GM18519 (cell line): ENCODE results near the gene COL4A6.
"Not testable (repeated sequence)": the region's sequence is repeated elsewhere in the genome, so short reads cannot be mapped to it uniquely, and the experiment has no call there.

ENCODE experiments used
- ATAC-seq: cut with Tn5 transposase; IDR thresholded peaks from one replicate; pipeline ENCODE4 v1.9.1; 2021; ENCODE audit warnings: mild to moderate bottlenecking, moderate library complexity; ENCODE audit not compliant: unreplicated experiment, low FRiP score

The COL4A6 gene

DNA sequence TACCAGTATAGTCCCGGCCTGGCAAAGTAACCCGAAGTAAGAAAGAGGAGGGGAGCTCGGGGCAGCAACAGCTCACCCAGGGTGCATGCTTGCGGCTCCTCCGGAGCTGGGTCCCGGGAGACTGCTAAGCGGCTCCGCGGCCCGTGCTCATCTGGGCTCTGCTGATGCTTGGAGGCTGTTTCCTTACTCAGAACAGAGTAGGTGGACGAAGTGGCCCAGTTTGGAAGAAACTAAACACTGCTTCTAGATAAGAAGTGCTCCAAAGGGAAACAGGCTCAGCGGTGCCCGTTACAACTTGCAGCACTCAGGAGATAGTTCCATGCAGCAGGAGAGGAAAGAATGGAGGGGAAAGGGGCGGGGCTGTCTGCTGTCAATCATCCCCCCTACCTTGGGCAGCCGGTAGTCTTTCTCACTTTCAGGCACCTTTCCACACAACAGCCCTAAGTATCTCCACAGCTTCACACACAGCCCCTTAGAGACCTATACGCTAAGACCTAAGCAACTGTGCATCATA lies at the start of gene COL4A6:
COL4A6 (minus strand) TSS at position 313 of the 514 bp plus-strand sequence; CDS start at position 87, 226 bp downstream.
- ATAC-seq: no peak

DNA sequence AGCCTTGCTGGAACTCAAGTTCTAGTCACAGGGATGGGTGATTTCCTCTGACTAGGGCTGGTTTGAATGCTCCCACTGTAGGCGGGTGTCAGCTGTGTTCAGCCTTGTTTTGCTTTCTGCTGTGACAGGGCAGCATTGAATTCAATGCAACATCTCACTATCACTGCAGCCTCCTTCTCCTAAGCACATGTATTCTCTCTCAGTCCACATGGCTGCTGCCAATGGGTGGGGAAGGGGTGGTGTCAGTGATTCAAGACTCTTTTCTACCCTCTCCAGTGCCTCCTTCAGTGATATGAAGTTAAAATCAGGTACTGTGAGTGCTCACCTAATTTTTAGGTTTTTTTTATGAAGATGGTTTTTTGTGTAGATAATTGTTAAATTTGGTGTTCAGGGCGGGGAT lies 47.7 kb upstream of the COL4A6 start:
- no peak for ATAC-seq

DNA sequence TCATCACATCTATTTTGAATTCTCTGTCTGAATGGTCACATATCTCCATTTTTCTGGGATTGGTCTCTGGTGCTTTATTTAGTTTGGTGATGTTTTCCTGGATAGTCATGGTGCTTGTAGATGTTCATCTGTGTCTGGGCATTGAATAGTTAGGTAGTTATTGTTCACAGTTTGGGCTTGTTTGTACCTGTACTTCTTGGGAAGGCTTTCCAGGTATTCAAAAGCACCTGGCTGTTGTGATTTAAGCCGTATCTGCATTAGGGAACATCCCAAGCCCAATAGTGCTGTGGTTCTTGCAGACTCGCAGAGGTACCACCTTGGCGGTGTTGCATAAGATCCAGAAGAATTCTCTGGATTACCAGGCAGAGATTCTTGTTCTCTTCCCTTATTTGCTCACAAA lies 46.0 kb upstream of the COL4A6 start:
- ATAC-seq: no peak

DNA sequence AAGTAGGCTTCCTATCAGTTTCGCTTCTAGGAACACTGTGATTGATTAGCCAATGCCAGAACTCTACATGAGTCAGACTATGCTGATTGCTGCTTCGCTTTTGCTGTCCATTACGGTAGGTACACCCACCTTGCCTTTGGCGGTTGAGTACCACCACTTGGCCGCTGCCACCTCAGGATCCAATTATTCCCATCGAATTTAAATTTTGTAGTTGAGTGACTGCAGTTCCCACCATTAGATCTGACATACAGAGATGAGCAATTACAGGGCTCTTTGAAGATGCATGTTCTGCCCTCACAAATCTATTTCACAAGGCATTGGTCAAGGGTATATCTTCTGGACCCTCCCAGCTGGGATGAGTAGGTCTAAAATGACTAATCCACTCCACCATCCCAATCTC lies 43.3 kb upstream of the COL4A6 start:
- not testable (repeated sequence) for ATAC-seq

DNA sequence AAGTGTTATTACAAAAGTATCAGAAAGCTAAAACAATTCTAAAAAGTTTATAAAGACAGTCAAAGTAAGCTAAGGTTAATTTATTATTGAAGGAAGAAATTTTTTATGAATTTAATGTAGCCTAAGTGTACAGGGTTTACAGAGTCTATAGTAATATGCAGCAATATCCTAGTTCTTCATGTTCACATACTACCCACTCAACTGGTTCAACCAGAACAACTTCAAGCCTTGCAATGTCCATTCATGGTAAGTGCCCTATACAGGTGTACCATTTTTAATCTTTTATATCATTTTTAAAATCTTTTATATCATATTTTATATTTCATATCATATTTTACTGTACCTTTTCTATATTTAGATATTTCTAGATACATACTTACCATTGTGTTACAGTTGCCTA lies 35.8 kb upstream of the COL4A6 start:
- ATAC-seq: no peak

DNA sequence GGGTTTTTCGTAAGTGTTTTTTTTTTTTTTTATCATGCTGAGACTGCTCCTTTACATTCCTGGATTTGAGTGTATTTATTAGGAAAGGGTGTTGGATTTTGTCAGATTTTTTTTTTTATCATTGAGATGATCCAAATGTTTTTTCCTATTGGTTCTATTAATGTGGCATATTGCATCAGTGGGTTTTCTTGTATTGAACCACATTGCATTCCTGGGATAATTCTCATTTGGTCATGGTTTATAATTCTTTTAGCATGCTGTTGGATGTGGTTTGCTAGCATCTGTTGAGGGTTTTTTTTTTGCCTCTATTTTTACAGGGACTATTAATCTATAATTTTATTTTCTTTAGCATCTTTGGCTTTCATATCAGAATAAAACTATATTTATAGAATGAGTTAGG lies 30.3 kb upstream of the COL4A6 start:
- ATAC-seq: no peak

DNA sequence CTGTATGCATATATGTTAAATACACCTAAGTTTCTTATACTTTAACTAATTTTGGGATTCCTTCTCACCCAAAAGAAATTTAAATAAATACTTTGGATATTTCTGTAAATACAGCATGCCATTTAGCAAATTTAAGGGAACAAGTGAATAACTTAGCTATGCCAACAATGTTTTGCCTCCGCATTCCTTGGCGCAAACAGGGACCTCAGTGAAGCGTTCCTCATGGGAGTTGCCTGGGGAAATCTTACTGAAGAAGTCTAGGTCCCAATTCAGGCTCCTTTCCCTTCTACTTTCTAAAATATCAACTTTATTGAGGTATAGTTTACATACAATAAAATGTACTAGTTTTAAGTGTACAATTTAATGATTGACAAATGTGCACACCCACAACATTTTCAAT lies 26.4 kb upstream of the COL4A6 start:
- no peak for ATAC-seq

DNA sequence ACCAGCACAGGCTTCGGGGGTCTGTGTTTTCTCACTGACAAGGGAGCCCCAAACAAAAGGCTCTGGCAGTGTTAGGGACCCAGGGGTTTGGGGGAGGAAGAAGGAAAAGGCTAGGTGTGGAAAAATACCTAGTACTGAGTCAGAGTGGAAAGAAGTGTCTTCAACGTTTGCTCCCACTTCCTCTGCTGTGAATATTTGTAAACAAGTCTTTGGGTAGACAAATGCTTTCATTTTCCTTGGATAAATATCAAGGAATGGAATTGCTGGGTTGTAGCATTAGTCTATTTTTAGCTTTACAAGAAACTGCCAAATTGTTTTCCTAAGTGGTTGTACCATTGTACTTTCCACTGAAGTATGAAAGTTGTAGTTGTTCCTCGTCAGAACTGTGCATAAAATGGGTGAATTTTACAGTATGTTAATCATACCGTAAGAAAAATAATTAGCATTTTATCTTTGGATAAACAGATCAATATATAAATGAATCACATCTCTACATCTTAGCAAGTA lies 18.8 kb upstream of the COL4A6 start:
- no peak for ATAC-seq

DNA sequence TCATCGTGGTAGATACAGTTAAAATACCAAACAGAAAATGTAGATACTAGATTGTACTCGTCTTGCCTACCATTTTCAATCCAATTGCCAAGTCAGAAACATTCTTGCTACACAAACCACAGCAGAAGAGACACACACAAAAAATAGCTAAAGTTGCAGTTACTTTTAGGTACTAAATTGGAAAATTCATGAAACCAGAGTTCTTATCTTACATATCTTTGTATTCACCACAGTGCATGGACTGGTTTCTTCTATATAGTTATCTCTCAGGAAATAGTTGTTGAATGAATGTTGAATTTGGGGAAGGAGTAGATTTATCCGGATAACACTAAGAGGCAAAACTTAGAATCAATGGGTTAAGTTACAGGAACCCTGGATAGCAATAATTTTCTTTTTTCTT lies 15.6 kb upstream of the COL4A6 start:
- ATAC-seq: no peak

DNA sequence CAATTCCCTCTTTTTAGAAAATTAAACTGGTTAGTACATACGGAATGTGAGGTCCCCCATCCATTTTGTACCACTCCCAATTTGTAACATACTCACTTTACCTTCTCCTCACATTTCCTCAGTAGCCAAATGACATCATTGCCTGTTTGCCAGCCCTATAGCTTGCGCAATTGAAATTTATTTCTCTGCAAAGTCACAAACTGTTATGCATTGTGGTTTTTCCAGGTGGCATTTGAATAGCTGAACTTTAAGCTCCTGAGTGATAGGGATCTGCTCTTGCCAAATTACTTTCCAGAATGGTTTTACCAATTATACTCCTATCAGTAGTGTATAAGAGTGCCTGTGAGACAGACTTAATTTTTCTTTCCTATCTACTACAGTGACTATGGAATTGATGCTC lies 9.1 kb upstream of the COL4A6 start:
- ATAC-seq: no peak

DNA sequence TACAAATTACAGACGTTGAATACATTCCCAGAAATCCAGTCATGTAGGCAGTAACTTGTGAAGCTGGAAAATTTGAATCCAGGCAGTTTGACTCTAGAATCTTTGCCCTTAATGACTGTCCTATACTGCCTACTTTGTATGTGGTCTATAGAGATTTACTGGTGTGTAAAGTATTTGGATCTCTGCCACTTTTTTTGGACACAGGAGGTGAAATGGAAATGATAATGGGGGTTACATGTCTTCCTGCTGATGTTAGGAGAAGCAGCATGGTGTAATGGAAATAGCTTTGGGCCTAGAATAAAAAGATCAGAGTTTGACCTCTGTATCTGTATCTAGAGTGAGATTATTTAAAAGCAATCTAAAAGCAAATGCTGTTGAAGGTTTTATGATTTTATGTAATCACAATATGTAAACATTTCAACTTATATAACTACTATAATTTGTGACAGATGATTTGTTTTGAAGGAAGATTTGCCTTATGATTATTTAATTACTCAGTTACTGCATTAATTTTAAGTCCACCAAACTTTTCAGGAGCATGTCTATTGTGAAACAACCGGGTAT lies 4.8 kb upstream of the COL4A6 start:
- ATAC-seq: no peak

DNA sequence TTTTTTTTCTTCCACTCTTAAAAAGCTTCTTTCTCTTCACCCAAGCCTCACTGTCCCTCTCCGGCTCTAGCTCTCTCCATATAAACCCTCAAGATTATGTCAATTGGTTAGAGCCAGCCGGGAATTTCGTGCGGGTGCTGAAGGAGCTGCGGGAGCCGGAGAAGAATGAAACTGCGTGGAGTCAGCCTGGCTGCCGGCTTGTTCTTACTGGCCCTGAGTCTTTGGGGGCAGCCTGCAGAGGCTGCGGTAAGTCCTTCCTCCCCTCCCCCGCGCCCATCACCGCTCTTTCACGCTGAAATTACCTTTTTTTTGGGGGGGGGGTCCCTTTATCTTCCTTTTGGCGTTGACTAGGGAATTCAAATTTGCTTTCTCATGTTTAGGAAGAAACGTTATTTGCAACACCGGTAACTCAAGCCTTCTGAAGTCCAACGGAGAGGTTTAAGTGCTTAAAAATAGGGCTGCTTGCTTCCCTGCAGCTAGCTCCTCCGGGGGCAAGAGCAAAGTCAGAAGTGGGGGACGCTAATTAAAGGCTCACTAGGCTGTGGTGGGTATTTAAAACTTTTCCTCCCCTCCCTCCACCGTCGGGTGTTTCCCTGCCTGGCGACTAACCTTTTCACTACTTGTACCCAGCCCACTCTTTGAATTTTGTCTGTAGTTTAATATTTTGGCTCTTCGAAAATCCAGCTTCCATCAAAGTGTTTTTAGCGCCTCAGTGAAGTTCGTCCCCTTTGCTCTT lies 1.9 kb upstream of the COL4A6 start:
- ATAC-seq: no peak

DNA sequence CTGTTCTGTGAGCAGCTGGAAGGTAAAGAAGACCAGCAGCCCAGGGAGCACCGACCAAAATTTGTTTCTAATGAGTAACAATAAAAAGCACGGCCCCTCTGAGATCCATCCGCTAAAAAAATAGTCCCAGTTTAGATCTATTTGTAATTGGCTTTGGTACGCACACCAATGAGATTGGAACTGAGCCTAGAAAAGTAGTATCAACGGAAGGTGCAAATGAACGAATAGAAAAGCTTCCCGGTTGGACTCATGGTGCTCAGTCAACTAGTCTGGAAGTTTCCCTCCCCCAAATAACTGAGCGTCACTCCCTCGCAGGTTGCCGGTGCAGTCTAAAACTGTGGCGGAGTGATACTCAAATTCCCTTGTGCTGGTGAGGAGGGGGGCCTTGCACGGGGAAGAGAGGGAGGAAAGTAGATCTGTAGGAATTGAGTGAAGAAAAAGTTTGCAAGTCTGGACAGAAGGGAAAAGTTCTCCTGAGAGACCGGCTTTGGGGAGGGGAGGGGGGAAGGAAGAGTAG lies 1.3 kb upstream of the COL4A6 start, which contains the start of gene COL4A5:
COL4A5 (plus strand) TSS at position 413 of the 517 bp plus-strand sequence. CDS start 288 bp downstream, outside the sequence.
- no peak for ATAC-seq

DNA sequence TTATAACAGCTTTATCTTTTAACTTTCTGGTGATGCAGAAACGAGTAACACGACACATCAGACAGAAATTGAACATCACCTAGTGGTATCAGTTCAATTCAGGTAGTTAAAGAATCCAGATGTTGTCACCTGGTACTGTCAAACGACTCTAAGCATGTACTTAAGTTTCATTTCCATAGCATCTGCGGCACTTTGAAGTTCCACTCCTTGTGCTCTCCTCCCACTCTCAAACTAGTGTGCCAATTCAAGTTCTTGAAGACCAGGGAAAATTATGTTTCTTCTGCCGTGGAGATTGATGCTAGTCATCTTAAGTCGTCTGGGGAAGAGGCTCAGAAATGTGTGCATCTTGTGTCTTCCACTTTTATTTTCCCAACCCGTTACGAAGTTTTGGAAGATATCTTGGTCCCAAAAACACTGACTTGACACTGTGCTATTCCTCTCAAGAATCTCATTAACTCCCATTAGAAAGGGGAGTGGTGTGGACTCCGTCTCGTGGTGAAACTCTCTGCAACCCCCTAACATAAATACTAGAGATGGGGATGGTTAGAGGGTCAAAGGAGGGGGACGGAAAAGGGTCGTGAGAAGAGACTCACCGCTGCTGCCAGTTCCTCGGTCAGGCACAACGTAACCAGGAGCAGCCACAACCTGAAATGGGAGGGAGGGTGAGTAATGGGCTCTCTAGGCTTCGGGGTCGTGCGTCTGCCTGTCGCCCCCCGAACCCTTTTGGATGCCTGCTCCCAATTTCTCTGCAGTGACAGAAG lies 693 bp downstream of the COL4A6 start:
- no peak for ATAC-seq

DNA sequence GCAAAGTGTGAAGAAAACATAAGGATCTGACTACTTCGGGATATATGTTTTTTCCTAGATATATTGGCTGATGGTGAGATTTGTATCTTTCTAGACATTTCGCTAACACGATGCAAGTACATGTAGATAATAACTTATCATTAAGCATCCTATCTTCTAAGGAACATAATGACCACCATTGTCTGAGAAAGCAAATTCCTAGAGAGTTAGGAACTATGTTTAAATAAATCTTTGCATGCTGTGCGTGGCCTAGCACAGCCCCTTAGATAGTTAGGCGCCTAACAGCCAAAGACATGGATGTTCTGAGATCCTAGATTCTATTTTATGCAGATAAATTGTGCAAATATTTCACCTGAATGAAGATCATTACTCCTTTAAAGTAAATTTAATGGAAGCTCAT lies 3.0 kb downstream of the COL4A6 start:
- ATAC-seq: no peak

DNA sequence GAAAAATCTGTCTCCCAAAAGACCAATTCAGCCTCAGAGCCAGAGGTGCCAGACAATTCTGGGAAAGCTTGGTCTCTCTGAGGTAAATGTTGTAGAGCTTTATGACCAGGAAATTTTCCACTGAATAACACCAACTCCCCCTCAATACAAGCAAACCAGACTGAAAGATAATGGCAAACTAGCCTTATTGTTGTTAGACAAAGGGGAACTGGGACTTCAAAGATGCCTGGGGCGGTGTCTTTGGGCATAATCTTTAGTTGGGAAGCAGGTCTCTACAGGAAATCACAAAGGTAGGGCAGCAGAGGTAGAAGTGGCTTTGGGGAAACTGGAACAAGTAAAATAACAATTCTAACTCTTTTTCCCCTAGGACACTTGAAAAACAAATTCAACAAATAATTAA lies 12.0 kb downstream of the COL4A6 start:
- ATAC-seq: no peak

DNA sequence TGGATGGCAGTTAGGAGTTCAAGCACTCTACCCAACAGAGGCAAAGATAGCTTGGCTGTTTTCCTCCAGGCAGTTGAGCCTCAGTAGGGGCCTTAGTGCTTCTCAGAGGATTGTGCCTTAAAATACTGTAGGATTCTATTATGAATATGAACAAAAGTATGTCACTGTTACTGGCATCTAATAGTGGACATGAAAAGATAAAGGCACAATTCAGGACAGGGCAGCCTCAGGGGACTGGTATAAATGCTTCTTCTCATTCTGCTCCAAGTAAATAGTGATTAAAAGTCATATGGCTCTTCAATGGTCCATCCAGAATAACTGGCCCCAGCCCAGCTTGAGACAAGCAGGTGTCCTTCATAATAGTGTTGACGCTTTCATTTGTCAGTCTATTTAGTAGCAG lies 17.7 kb downstream of the COL4A6 start:
- no peak for ATAC-seq

DNA sequence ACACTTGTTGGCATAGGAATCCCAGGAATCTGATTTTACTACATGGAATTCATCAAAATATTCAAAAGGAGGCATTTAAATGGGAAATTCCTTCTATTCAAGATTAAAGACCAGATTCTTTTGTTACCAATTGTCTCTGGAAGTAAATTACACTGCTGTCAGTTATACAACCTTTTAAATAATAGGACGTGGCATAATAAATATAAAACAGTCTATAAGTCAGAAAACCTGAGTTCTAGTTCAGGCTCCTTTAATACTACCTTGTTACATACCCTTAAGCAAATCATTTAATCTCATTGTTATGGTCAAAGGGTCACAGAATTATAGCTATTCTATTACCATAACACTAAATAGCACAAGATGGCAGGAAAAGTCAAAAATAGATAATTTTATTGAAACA lies 18.8 kb downstream of the COL4A6 start:
- no peak for ATAC-seq

DNA sequence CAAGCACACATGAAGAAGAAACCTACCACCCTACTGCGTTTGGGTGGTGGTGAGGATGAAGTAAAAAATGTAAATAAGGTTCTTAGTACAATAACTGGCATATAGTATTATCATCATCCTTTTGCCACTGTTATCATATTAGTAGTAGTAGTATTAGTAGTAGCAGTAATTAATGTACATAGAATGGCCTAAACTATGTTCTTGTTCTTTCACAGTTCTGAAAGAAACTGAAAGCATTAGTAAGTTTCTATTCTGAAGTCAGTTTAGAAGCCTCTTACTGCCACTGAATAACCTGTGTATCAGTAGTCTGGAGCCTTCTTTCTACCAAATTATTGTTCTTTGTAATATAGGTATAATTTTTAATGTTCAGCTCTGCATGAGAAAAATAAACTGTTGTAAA lies 21.0 kb downstream of the COL4A6 start:
- peak; percentile 58 for ATAC-seq

DNA sequence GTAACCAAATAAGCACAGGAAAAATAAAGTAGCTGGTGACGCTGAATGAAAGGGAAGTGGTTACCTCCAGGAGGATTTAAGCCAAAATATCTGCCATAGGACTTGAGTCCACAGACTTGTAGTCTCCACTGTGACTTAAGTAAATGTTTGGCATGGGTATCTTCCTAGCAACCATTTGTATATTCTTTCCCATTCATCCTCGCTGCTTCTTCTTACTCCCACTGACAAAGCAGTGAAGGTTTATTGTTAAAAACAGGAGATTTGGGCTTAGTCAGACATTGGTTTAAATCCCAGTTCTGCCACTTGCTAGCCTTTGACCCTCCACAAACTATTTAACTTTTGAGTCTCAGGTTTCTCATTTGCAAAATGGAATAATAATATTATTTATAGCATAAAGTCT lies 22.3 kb downstream of the COL4A6 start:
- no peak for ATAC-seq

DNA sequence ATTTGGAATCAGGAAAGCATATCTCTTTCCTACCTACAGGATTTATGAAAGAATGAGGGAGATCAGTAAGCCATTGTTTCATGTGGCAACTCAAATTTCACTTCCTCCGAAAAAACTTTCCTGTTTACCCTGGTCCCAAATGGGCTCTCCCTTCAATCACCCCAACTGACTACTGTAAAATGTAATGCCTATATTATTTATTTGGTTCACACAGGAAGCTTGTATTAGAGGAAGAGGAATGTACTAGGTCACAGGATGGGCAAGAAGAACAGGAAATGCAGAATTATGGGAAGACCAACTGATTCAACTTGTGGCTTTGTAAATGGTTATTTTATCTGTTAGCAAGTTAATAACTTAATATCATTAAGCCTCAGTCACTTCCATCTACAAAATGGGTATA lies 23.1 kb downstream of the COL4A6 start:
- no peak for ATAC-seq
